Natural killer cell (primary cell): Measurements from ENCODE around the gene SUMO3. TPM values are rescaled to one million over a fixed set of nuclear protein-coding genes. Genes with fewer than 3 reads are reported as not detected.

Experiments
- ATAC-seq, 3 donors: fragments of 150-1000 bp in 2 of 3; fragments of 200-7000 bp in 1 of 3; cut with Tn5 transposase; 1 replicate in 1 of 3; 2 replicates in 2 of 3; pipeline ENCODE4 v1.10.0; 2021; ENCODE audit warnings: mild to moderate bottlenecking in 2 of 3, moderate library complexity in 2 of 3
- DNase-seq, 2 donors: peaks; one replicate each; pipeline versions ENCODE4 v3.0.0 to v3.0.0-alpha.2; 2013 to 2021; ENCODE audit warnings: mixed read lengths in 1 of 2
- H3K27ac ChIP-seq: one replicate; pipeline ENCODE4 v1.5.1; 2013; ENCODE audit warnings: mild to moderate bottlenecking, low read length
- H3K27me3 ChIP-seq: one replicate; pipeline ENCODE4 v1.6.1; 2013; ENCODE audit warnings: low read length; ENCODE audit not compliant: control insufficient read depth, insufficient read depth
- H3K36me3 ChIP-seq: one replicate; pipeline ENCODE4 v1.6.1; 2013; ENCODE audit warnings: low read length; ENCODE audit not compliant: control insufficient read depth, insufficient read depth
- H3K4me1 ChIP-seq: one replicate; pipeline ENCODE4 v1.6.1; 2013; ENCODE audit warnings: low read length; ENCODE audit not compliant: control insufficient read depth, insufficient read depth
- H3K4me3 ChIP-seq: one replicate; pipeline ENCODE4 v1.5.1; 2013; ENCODE audit warnings: low read length
- H3K9me3 ChIP-seq: one replicate; pipeline ENCODE4 v1.6.1; 2013; ENCODE audit warnings: low read length; ENCODE audit not compliant: control insufficient read depth, insufficient read depth
- H3K27ac Mint-ChIP-seq, 2 donors: one replicate each; pipeline ENCODE4 v1.8.0; 2022; ENCODE audit warnings: mild to moderate bottlenecking in 2 of 2, mixed read lengths in 2 of 2, moderate library complexity in 1 of 2
- H3K27me3 Mint-ChIP-seq, 2 donors: one replicate each; pipeline ENCODE4 v1.8.0; 2022; ENCODE audit warnings: low read depth in 2 of 2, mixed read lengths in 2 of 2
- H3K36me3 Mint-ChIP-seq: one replicate; pipeline ENCODE4 v1.8.0; 2022; ENCODE audit warnings: mixed read lengths
- H3K4me1 Mint-ChIP-seq, 2 donors: one replicate each; pipeline ENCODE4 v1.8.0; 2022; ENCODE audit warnings: mixed read lengths in 2 of 2
- H3K4me3 Mint-ChIP-seq: one replicate; pipeline ENCODE4 v1.8.0; 2022; ENCODE audit warnings: mild to moderate bottlenecking, moderate library complexity, mixed read lengths
- H3K9me3 Mint-ChIP-seq, 2 donors: one replicate each; pipeline ENCODE4 v1.8.0; 2022; ENCODE audit warnings: mixed read lengths in 2 of 2
- WGBS: methylation state at CpG from one replicate; pipeline ENCODE4 v1.1.7; 2013; ENCODE audit warnings: missing lambda C conversion rate; ENCODE audit not compliant: insufficient coverage; 5-methylcytosine and 5-hydroxymethylcytosine counted together
- intact Hi-C: fragments of 100-400 bp; cut with micrococcal nuclease; formaldehyde crosslinking; loops from one replicate; pipeline ENCODE4 v1.14.2; 2022
- total RNA-seq, 4 donors: library from RNA; stranded (reverse); fragments of 120-200 nt in 1 of 4; gene quantifications; one replicate each; pipeline versions ENCODE4 v1.2.3 to v1.2.4, GENCODE V29; 2013 to 2022
- TF ChIP-seq, protein P1 (sequence below): fragments of 200-600 bp; IDR thresholded peaks from one replicate; pipeline ENCODE4 v1.8.0; 2022; ENCODE audit warnings: antibody characterized with exemption

Gene SUMO3
- total RNA-seq, 3 donors from 2014 or later (not counting 1 experiment from before 2014, with no cell fraction given): 64.0 to 70.1 (median 65.2) TPM

- H3K4me1 Mint-ChIP-seq: peaks cover 43 to 52% of the 10 kb centered on the region in 2 donors
- no peaks in the 10 kb centered on the region for H3K36me3 Mint-ChIP-seq
- H3K27ac Mint-ChIP-seq: no peak overlapping the region
- TF ChIP-seq, protein P1, sequence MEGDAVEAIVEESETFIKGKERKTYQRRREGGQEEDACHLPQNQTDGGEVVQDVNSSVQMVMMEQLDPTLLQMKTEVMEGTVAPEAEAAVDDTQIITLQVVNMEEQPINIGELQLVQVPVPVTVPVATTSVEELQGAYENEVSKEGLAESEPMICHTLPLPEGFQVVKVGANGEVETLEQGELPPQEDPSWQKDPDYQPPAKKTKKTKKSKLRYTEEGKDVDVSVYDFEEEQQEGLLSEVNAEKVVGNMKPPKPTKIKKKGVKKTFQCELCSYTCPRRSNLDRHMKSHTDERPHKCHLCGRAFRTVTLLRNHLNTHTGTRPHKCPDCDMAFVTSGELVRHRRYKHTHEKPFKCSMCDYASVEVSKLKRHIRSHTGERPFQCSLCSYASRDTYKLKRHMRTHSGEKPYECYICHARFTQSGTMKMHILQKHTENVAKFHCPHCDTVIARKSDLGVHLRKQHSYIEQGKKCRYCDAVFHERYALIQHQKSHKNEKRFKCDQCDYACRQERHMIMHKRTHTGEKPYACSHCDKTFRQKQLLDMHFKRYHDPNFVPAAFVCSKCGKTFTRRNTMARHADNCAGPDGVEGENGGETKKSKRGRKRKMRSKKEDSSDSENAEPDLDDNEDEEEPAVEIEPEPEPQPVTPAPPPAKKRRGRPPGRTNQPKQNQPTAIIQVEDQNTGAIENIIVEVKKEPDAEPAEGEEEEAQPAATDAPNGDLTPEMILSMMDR: no peak
- 98% methylated on average over 11 of the region's 11 CpGs for WGBS
- DNase-seq: no peak
- Histone ChIP-seq H3K9me3 (no peaks in the 10 kb centered on the region), H3K36me3 (peaks cover 9% of the 10 kb centered on the region), H3K4me1 (peaks cover 5% of the 10 kb centered on the region), H3K27ac (no peak overlapping the region), H3K4me3 (no peak overlapping the region), H3K27me3 (no peaks in the 10 kb centered on the region)
- H3K9me3 Mint-ChIP-seq: no peaks in the 10 kb centered on the region
- no peak for ATAC-seq
- H3K4me3 Mint-ChIP-seq: no peak overlapping the region
- no peaks in the 10 kb centered on the region for H3K27me3 Mint-ChIP-seq
- intact Hi-C loops: no loop called here
These were observed 22.5 kb downstream of the SUMO3 start for GRCh38 chr21:44795342-44795741.

- Histone ChIP-seq H3K27me3 (no peaks in the 10 kb centered on the region), H3K4me3 (no peak overlapping the region), H3K36me3 (peaks cover 9% of the 10 kb centered on the region), H3K27ac (no peak overlapping the region), H3K9me3 (no peaks in the 10 kb centered on the region), H3K4me1 (peaks cover 4% of the 10 kb centered on the region)
- intact Hi-C loops: loop anchor here (1.0 kb wide), 1 partner anchor 283 kb away; no protein-coding TSS in a partner anchor
- no peak for DNase-seq
- peaks cover 32 to 38% of the 10 kb centered on the region in 2 donors for H3K4me1 Mint-ChIP-seq
- 50% methylated on average over 2 of the region's 4 CpGs for WGBS
- TF ChIP-seq, protein P1: no peak
- H3K9me3 Mint-ChIP-seq: no peaks in the 10 kb centered on the region
- no peaks in the 10 kb centered on the region for H3K36me3 Mint-ChIP-seq
- H3K4me3 Mint-ChIP-seq: no peak overlapping the region
- no peaks in the 10 kb centered on the region for H3K27me3 Mint-ChIP-seq
- H3K27ac Mint-ChIP-seq: no peak overlapping the region
- ATAC-seq: no peak
These were observed 24.1 kb downstream of the SUMO3 start for GRCh38 chr21:44793592-44794374.

GRCh38 chr21:44792702-44793591 lies 24.9 kb downstream of the SUMO3 start:
- Histone ChIP-seq H3K27ac (no peak overlapping the region), H3K4me1 (peaks cover 4% of the 10 kb centered on the region), H3K4me3 (no peak overlapping the region), H3K27me3 (no peaks in the 10 kb centered on the region), H3K36me3 (peaks cover 9% of the 10 kb centered on the region), H3K9me3 (no peaks in the 10 kb centered on the region)
- DNase-seq (peak in 1 of 2 donors; percentile 76), ATAC-seq (peak; percentile 89 to 99 (median 99))
- H3K27ac Mint-ChIP-seq: no peak overlapping the region
- H3K36me3 Mint-ChIP-seq: no peaks in the 10 kb centered on the region
- TF ChIP-seq, protein P1: peak; percentile 74
- intact Hi-C loops: loop anchor here (1.0 kb wide), 1 partner anchor 283 kb away; no protein-coding TSS in a partner anchor
- no peaks in the 10 kb centered on the region for H3K27me3 Mint-ChIP-seq
- H3K4me3 Mint-ChIP-seq: no peak overlapping the region
- 42% methylated on average over 9 of the region's 10 CpGs for WGBS
- H3K4me1 Mint-ChIP-seq: peaks cover 32 to 34% of the 10 kb centered on the region in 2 donors
- H3K9me3 Mint-ChIP-seq: no peaks in the 10 kb centered on the region
